Measurements from ENCODE around the gene GATAD2A.

- no peak for TF ChIP-seq POLR2AphosphoS5 (IDR thresholded peaks at IDR 0.05; ENCODE audit: low read depth, low read length)
- TF ChIP-seq CTCF (IDR thresholded peaks at IDR 0.05) = no peak
- TF ChIP-seq SIN3A (IDR thresholded peaks at IDR 0.05; ENCODE audit: borderline replicate concordance, insufficient read depth, low read depth, low read length) = no peak
Observed at GRCh38 chr19:19371059-19371458, 34.4 kb upstream of the GATAD2A start.

All from Panc1 (cell line).